ENCODE results near the gene SYNE2.
"Not testable (repeated sequence)": the region's sequence is repeated elsewhere in the genome, so short reads cannot be mapped to it uniquely, and the experiment has no call there.

SYNE2 gene

GRCh38 chr14:64040044-64040443, 187.2 kb downstream of the SYNE2 start:
- no peak for DNase-seq

DNA sequence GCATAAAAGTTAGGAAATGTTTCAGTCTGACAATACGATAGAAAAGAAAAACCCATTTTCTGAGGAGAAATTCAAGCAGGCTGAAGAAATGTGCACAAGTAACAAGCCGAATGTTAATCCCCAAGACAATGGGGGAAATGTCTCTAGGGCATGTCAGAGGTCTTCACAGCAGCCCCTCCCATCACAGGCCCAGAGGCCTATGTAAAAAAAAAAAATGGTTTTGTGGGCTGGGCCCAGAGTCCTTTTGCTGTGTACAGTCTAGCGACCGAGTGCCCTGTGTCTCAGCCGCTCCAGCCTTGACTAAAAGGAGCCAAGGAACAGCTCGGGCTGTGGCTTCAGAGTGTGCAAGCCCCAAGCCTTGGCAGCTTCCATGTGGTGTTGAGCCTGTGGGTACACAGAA, 190.5 kb downstream of the SYNE2 start:
- DNase-seq, result not testable (repeated sequence)

- no peak for DNase-seq
Observed at GRCh38 chr14:64045091-64045490, 192.3 kb downstream of the SYNE2 start.

- DNase-seq, result no peak
Observed at GRCh38 chr14:64049616-64050381, 197.0 kb downstream of the SYNE2 start.

DNA sequence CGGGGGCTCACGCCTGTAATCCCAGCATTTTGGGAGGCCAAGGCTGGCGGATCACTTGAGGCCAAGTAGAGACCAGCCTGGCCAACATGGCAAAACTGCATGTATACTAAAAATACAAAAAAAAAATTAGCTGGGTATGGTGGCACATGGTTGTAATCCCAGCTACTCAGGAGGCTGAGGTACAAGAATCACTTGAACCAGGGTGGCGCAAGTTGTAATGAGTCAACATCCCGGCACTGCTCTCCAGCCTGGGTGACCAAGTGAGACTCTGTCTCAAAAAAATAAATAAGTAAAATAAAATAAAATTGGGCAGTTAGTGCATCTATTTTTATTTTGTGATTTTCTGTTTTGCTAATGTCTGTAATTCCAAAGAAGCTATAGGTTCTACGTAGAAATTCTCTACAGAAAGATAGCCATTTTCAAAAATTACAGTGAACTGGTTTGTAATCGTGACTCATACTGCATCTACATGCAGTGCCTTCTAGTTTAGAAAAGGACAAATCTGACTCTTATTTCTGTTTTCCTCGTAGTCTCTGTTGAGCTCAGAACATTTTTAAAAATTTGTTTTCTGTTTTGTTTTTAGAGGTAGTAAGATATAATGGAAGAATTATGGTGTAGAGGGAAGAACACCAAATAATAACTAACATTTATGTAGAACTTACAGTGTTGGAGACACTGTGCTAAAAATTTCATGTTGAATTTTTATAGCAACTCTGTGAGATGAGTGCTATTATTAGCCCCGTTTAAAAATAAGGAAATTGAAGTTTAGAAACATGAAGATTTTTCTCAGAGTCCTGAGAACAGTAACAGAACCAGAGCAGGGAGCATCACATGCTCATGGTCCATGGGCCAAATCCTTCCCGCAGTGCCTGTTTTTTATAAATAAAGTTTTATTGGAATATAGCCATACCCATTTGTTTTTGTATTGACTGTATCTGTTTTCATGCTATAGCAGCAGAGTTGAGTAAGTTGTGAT, 201.2 kb downstream of the SYNE2 start:
- DNase-seq, result no peak

- DNase-seq, result no peak
Observed at GRCh38 chr14:64059454-64060198, 206.8 kb downstream of the SYNE2 start.

- DNase-seq, result no peak
Observed at GRCh38 chr14:64060199-64060545, 207.4 kb downstream of the SYNE2 start.

GRCh38 chr14:64060648-64061096, 207.9 kb downstream of the SYNE2 start:
- DNase-seq, result no peak

- no peak for DNase-seq
Observed at GRCh38 chr14:64061115-64061514, 208.3 kb downstream of the SYNE2 start.

DNA sequence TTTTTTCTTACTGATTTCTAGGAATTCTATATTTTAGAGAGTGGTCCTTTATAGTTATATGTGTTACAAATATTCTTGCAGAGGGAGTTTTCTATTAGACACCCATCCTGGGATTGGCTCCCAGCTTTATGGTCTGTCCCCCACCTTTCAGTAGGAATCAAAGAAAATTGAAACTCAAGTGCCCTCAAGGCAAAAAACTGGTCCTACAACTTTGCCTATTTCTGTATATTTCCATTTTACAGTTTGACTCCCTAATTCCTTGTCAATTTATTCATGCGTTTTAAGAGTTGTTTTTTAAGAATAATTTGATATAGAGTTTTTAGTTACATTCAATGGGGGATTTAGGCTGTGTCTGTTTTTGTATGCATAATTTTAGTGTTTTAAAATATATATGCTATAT, 208.9 kb downstream of the SYNE2 start:
- no peak for DNase-seq

GRCh38 chr14:64062381-64063115, 209.7 kb downstream of the SYNE2 start:
- DNase-seq, result peak; percentile 8

DNA sequence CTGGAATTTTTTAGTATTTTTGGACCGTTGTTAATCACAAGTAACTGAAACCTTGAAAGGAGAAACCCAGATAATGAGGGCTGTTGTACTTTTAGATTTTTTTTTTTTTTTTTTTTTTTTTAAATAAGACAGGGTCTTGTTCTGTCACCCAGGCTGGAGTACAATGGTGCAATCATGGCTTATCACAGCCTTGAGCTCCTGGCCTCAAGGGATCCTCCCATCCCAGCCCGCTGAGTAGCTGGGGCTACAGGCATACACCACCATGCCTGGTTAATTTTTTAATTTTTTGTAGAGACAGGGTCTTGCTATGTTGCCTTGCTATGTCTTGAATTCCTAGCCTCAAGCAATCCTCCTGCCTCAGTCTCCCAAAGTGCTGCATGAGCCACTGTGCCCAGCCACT, 211.6 kb downstream of the SYNE2 start:
- no peak for DNase-seq

DNA sequence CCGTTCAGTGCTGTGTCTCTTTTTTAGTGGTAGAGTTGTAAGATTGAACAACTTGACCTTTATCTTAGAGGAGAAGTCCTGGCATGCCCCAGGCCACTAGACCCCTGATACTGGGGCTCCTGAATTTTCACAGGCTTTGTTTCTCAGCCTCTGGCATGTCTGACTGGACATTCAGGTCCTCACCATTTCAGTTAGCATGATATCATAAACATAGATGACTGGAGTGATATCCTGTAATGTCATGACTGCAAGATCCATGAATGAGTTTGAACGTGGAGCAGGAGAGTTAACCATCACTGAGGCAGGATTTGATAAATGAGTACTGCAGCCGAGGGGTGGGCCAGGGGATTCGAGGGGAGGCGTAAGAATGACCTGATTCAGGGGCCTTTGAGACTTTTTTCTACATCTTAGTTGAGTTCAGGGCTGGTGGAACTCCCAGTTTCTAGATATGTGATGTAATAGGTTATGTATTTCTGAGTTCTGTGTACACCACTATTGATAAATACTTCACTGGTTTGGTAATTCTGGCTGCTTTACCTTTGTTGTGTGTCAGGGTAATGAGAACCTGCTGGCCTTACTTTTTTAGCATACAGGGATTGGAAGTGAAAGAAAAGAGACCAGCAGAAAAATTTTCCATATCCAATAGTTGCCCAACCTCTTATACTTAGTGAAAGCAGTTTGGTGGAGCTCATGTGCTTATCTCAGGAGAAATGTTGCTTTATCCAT, 217.0 kb downstream of the SYNE2 start:
- DNase-seq, result no peak

DNA sequence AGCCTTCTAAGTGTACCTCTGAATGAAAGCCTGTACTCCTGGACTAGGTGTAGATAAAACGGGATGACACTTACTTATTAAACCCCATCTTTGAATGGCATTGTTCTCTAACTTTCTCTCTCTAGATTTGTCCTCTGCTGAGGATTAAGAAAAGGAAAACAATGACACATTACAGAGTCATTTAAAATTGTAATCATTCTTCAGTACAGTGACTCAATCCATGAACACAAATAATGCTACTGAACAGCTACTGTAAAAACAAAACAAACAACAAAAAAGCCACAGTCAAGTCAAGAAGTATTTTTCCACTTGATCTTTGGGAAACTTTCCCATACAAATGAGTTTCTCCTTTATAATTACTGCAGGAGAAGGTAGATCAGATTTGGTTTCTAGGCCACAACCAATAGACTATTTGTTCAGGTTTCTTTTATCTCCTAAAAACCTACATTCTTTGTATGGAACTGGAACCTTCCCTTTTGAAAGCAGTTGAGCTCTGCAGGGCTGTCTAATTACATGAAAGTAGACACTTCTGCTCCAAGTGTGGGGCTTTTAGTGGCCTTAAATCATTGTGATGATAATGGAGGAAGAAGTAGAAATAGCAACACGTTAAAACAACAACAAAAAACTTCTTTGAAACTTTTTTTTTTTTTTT, 222.3 kb downstream of the SYNE2 start:
- no peak for DNase-seq

DNA sequence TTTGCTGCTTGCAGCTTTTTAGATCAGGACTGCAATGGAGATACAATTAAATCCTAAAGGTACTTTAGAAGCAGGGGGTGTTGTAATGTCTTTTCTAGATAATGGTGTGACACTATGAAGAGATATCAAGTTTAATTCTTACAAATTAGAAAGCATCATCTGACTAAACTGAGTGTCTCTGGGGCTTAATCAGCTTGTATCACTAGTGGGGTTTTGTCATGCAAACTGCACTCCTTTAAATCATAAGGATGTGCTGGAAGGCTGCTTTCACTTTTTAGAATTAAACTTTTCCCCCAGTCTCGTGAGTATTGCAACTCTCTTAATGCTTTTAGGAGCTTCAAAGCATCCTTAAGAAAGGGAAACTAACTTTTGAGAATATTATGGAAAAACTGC, 222.8 kb downstream of the SYNE2 start:
- DNase-seq, result no peak

DNA sequence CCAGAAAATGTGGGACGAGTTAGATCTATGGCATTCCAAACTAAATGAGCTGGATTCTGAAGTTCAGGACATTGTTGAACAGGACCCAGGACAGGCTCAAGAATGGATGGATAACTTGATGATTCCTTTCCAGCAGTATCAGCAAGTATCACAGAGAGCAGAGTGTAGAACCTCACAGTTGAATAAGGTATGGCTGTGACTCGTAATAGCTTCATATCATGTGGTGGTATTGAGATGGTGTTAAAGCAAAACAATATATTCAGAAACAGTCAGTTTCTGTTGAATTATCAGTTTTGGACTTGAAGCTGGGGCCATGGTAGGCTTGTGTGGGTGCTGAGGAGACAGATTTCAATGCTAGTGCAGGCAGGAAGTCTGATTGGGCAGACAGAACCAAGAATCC, 227.6 kb downstream of the SYNE2 start:
- DNase-seq, result no peak

DNA sequence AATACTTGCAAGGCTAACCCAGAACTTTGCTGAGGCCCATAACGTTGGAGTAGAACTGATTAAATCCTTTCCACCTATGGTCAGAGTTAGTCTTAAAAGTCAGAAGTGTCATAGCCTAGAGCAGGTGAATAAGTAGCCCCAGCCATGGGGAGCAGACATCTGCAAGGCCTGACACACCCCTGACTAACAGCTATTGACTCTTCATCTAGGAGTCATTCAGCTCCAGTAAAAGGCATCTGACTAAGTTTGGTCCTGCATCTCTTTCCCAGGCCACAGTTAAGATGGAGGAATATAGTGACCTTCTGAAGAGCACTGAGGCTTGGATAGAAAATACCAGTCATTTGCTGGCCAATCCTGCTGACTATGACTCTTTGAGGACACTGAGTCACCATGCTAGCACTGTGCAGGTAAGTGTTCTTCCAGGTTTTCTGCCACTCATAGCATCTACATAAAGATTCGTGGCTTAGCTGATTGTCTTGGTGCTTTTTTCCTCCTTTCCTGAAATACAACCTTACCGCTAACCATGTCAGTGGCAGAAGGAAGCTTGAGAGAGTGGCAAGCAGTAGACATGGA, 228.5 kb downstream of the SYNE2 start:
- DNase-seq, result no peak

DNA sequence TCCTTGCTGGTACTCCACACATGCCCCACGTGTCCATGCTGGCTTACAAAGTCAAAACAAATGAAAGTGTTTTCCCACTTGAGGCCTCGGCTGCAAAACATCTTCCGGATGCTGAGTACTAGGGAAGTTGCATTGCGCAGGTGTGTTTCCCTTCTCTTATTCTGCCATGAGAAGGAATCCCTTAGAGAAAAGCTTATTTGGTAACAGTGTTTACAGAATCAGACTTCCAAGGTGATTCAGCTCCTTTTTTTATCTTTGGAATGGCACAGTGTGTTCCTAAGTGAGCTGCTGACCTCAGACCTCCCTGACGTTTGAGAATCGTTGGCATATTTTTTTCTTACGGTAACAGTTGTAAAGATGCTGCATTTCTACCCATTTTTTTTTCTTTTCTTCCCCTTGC, 230.0 kb downstream of the SYNE2 start:
- no peak for DNase-seq

DNA sequence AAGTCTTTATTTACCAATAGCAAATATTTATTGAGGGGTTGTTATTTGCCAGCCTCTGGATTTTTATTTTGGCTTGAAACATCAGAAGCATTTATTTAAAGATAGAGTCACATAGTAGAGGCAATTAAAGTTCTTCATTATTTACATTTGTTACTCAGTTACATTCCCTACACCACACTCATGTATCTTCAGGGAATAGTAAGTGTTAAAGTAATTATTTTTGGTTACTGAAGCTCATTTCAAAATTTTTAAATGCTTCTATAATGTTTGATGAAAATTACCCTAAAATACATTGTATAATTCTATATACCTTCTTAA, 235.8 kb downstream of the SYNE2 start:
- no peak for DNase-seq

- DNase-seq, result no peak
Observed at GRCh38 chr14:64089920-64090319, 237.1 kb downstream of the SYNE2 start.

GRCh38 chr14:64091217-64091616, 238.4 kb downstream of the SYNE2 start:
- DNase-seq, result no peak
